Vagina (tissue), 2 donors: ENCODE data around the gene DCLRE1B. TPM values are rescaled to one million over a fixed set of nuclear protein-coding genes. Genes with fewer than 3 reads are reported as not detected.

Experiments used
- DNase-seq, 2 donors: peaks; one replicate each; pipeline ENCODE4 v3.0.0-alpha.2; 2017; ENCODE audit errors: extremely low spot score in 2 of 2
- H3K27ac ChIP-seq: fragments of 200-600 bp; sonication (generic); one replicate; pipeline ENCODE4 v1.5.1; 2019
- H3K27me3 ChIP-seq: fragments of 200-600 bp; sonication (generic); one replicate; pipeline ENCODE4 v1.5.1; 2019
- H3K36me3 ChIP-seq, 2 donors: fragments of 200-600 bp; sonication (generic); one replicate each; pipeline ENCODE4 v1.5.1; 2017 to 2019
- H3K4me1 ChIP-seq: fragments of 200-600 bp; sonication (generic); one replicate; pipeline ENCODE4 v1.5.1; 2019
- H3K4me3 ChIP-seq, 2 donors: fragments of 200-600 bp; sonication (generic); 1 replicate in 1 of 2; 2 replicates in 1 of 2; pipeline ENCODE4 v1.5.1; 2016 to 2019
- H3K9me3 ChIP-seq: fragments of 200-600 bp; sonication (generic); one replicate; pipeline ENCODE4 v1.5.1; 2019
- CTCF ChIP-seq, 3 experiments: fragments of 450-650 bp in 2 of 3; fragments of 200-600 bp in 1 of 3; sonication (generic) in 1 of 3; IDR thresholded peaks; one replicate each; pipeline ENCODE4 v1.5.1; 2017 to 2019; ENCODE audit warnings: antibody characterized with exemption in 3 of 3, mild to moderate bottlenecking in 2 of 3, moderate library complexity in 2 of 3
- POLR2A ChIP-seq, 2 donors: fragments of 450-650 bp; IDR thresholded peaks; one replicate each; pipeline ENCODE4 v1.6.1; 2017; ENCODE audit warnings: antibody characterized with exemption in 2 of 2, mild to moderate bottlenecking in 2 of 2, moderate library complexity in 2 of 2
- POLR2AphosphoS5 ChIP-seq, 2 donors: sonication (generic); formaldehyde crosslinking; IDR thresholded peaks; one replicate each; pipeline ENCODE4 v1.9.0; 2017; ENCODE audit warnings: antibody characterized with exemption in 2 of 2, mild to moderate bottlenecking in 2 of 2, low read depth in 1 of 2; ENCODE audit not compliant: insufficient read depth in 1 of 2
- intact Hi-C: fragments of 100-400 bp; cut with DNase I; formaldehyde crosslinking; loops from one replicate; pipeline ENCODE4 v1.15.1; 2023
- total RNA-seq: library from RNA; depleted of rRNA; stranded (reverse); fragments of >200 nt; gene quantifications from one replicate; pipeline ENCODE4 v1.2.3, GENCODE V29; 2016

Gene DCLRE1B
- total RNA-seq, 1 donor from 2014 or later, result 5.2 TPM

GRCh38 chr1:113931451-113931851 lies 26.3 kb downstream of the DCLRE1B start:
- Histone ChIP-seq H3K27me3 (no peaks in the 10 kb centered on the region), H3K36me3 (no peaks in the 10 kb centered on the region), H3K4me3 (peak overlapping the region in 1 of 2 donors; percentile 81), H3K27ac (peak overlapping the region; percentile 92), H3K9me3 (no peaks in the 10 kb centered on the region), H3K4me1 (peaks cover 61% of the 10 kb centered on the region)
- DNase-seq, result no peak
- TF ChIP-seq POLR2A (IDR thresholded peaks at IDR 0.05) (no peak), POLR2AphosphoS5 (IDR thresholded peaks at IDR 0.05; ENCODE audit: insufficient read depth in 1 of 2, low read depth in 1 of 2) (peak in 1 of 2 donors; percentile 55), CTCF (IDR thresholded peaks at IDR 0.05) (no peak)
- intact Hi-C loops, result no loop called here

- no peak overlapping the region for H3K27ac ChIP-seq
- intact Hi-C loops, result no loop called here
- no peak overlapping the region for H3K4me3 ChIP-seq
- no peaks in the 10 kb centered on the region for H3K27me3 ChIP-seq
- TF ChIP-seq CTCF (IDR thresholded peaks at IDR 0.05) (no peak), POLR2AphosphoS5 (IDR thresholded peaks at IDR 0.05; ENCODE audit: insufficient read depth in 1 of 2, low read depth in 1 of 2) (no peak), POLR2A (IDR thresholded peaks at IDR 0.05) (no peak)
- peaks cover 71% of the 10 kb centered on the region for H3K4me1 ChIP-seq
- no peaks in the 10 kb centered on the region for H3K36me3 ChIP-seq
- H3K9me3 ChIP-seq, result no peaks in the 10 kb centered on the region
- DNase-seq, result no peak
Observed at GRCh38 chr1:113934006-113934405, 28.9 kb downstream of the DCLRE1B start.

- H3K4me1 ChIP-seq, result peaks cover 77% of the 10 kb centered on the region
- TF ChIP-seq POLR2A (IDR thresholded peaks at IDR 0.05) (no peak), CTCF (IDR thresholded peaks at IDR 0.05) (no peak), POLR2AphosphoS5 (IDR thresholded peaks at IDR 0.05; ENCODE audit: insufficient read depth in 1 of 2, low read depth in 1 of 2) (no peak)
- H3K36me3 ChIP-seq, result no peaks in the 10 kb centered on the region
- no peak overlapping the region for H3K27ac ChIP-seq
- no peak for DNase-seq
- H3K9me3 ChIP-seq, result no peaks in the 10 kb centered on the region
- H3K4me3 ChIP-seq, result no peak overlapping the region
- H3K27me3 ChIP-seq, result no peaks in the 10 kb centered on the region
- intact Hi-C loops, result no loop called here
Observed at GRCh38 chr1:113934511-113935055, 29.5 kb downstream of the DCLRE1B start.

GRCh38 chr1:113935176-113935575 lies 30.1 kb downstream of the DCLRE1B start:
- Histone ChIP-seq H3K36me3 (no peaks in the 10 kb centered on the region), H3K27ac (no peak overlapping the region), H3K4me3 (no peak overlapping the region), H3K4me1 (peaks cover 81% of the 10 kb centered on the region), H3K27me3 (no peaks in the 10 kb centered on the region), H3K9me3 (no peaks in the 10 kb centered on the region)
- TF ChIP-seq CTCF (IDR thresholded peaks at IDR 0.05) (no peak), POLR2AphosphoS5 (IDR thresholded peaks at IDR 0.05; ENCODE audit: insufficient read depth in 1 of 2, low read depth in 1 of 2) (no peak), POLR2A (IDR thresholded peaks at IDR 0.05) (no peak)
- intact Hi-C loops, result no loop called here
- DNase-seq, result no peak

GRCh38 chr1:113935970-113936369 lies 30.8 kb downstream of the DCLRE1B start:
- H3K4me1 ChIP-seq, result peaks cover 81% of the 10 kb centered on the region
- DNase-seq, result no peak
- H3K27ac ChIP-seq, result no peak overlapping the region
- H3K4me3 ChIP-seq, result no peak overlapping the region
- peaks cover 0 to 5% of the 10 kb centered on the region in 2 donors for H3K36me3 ChIP-seq
- TF ChIP-seq POLR2A (IDR thresholded peaks at IDR 0.05) (no peak), CTCF (IDR thresholded peaks at IDR 0.05) (no peak), POLR2AphosphoS5 (IDR thresholded peaks at IDR 0.05; ENCODE audit: insufficient read depth in 1 of 2, low read depth in 1 of 2) (no peak)
- intact Hi-C loops, result no loop called here
- no peaks in the 10 kb centered on the region for H3K27me3 ChIP-seq
- H3K9me3 ChIP-seq, result no peaks in the 10 kb centered on the region
